Anterior cingulate cortex (tissue), 58 donors: ENCODE measurements around the gene PSTK.

Source experiments
- DNase-seq, 58 donors: peaks; one replicate each; lab custom pipeline; 2025; lab: John Stamatoyannopoulos, UW

The PSTK gene

DNA sequence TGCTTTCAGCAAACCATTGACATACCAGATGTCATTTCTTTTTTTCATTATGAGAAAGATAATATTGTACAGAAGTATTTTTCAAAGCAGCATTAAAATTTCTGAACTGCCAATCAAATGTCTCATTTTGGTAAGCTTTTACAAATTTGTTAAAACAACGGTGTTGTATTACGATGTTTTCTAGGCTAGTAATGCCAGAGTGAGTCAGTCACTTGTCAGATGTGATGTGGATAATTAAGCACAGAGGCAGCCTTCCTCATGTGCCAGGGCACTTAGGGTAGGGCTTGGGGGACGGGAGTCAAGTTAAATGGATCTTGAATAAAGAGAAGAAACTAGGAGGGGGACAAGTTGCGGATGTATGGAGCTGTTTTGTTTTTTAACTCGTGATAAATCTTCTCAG lies 10.1 kb downstream of the PSTK start:
- DNase-seq = no peak

DNA sequence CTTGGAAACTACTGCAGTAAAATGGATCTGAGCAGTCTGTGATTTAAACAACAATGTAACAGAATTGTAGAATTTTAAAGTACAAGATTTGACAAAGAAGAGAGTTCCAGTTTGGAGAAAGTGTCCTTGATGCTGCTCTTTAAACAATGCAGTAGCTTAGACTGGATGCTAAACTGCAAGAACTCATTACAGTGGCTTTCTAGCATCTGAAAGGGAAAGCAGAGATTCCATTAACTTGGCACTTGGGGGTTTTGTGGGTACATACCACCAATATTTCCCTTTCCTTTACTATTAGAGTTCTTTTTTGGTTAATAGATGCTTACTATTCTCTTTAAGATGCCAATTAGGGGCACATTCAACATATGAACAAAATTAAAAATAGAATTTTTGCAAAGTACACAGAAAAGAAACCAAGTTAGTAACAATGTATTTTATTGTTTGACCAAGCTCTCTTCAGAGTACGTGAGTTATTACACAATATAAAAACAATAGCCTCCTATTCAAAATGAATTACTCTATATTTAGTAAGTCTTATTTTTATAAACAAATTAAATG lies 11.9 kb downstream of the PSTK start:
- DNase-seq = peak in 1 of 58 donors; percentile 22

DNA sequence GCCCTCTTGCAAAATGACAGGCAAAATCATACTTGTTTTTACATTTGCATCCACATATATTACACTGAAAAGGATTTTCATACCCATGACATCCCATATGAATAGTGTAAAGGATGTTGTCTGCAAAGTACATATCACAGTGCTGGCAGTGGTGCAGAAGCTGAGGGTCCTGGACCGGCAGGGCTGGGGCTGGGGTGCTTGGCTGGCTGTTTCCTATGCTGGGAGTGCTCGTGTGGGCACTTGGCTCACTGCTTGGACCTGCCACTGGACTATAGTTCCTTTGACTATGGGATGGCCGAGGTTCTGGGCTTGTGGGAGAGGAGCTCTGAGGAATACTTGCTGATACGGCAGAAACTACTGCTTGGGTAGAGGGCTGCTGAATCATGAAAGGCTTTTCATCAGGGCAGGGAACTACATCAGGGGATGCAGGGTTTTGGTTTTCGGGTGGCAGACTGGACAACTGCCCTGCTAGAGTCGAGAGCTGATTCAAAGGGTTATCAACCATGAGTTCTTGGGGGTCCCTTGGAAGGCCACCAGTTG lies 13.7 kb downstream of the PSTK start:
- no peak for DNase-seq

DNA sequence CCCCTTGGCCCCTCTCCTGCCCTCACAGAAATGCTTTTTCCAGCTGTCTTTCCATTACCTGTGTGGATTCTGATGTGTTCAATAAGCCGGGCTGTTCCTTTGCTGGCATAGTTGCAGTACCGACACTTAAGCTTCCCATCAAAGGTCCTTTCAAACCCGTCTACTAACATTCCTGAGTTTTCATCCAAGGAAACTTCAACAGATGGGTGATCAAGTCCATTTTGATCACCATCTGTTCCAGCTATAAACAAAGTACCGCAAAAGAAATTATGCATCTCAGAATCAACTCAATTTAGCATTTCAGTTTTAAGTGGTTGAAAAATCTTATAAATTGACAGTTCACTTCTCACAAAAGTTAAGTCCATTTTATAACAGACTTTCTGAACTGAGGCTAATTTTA lies 15.7 kb downstream of the PSTK start:
- no peak for DNase-seq

DNA sequence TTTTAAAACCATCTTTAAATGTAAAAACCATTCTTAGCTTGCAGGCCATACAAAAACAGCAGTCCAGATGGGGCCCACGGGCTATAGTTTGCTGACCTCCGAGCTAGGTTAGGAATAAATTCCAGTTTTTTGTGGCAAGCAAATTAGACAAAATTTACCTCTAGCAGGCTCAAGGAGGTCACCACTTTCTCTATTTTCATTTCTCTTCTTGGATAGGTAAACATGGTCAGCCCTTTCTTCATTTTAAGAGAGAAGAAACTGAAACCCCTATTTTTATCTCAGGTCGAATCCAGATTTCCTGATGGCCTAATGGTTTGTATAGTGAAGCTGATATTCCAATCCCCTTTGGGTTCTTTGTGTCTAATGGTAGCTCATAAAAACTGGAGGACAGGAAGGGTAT lies 17.7 kb downstream of the PSTK start:
- DNase-seq = no peak

DNA sequence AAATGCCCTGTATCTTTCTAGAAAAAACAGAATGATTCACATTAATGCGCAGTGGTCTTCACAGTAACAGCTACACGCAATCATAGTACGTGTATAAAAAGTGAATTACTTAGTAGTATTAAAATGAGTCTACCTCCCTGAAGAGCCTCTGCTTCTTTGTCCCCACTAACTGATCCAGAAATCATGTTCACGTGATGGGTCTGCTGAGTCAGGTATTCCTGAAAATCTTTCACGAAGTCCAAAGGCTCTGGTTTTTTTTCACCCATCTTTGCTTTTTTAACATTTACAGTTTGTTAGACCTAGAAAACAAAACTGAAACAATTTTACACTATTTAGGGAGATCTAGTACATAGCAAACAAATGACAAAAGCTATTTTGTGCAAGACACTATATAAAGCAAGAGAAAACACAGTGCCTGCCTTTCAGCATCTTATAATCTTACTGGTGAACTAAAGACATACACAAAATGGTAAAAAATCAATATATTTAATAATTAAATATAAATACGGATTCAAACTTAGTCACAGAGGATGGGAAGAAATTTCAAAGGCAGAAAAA lies 18.2 kb downstream of the PSTK start:
- DNase-seq = no peak

DNA sequence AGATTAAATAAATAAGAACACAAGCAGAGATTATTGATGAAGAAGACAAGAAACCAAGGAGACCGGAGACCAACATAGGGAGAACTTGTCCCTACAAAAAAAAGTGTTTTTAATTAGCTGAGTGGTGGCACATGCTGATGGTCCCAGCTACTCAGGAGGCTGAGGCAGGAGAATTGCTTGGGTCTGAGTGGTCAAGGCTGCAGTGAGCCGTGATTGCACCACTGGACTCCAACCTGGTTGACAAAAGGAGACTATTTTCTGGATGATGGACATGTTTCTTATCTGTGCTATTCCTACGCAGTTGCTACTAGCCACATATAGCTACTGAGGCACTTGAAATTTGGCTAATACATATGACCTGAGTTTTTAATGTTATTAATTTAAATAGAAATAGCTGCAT lies 18.7 kb downstream of the PSTK start:
- DNase-seq = no peak

DNA sequence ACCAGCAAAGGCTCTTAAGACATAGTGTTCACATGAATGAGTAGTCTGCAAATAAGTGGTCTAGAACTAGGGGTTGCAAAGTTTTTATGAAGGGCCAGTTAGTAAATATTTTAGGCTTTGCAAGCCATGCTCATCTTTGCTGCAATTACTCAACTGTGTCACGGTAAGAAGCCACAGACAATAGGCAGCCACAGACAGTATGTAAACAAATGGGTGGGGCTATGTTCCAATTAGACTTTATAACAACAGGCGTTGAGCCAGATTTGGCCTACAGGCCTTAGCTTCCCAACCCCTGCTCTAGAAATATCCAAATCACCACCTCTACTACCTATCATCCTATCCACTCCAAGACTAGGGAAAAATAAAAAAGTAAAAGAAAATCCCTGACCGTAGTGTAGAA lies 19.1 kb downstream of the PSTK start:
- peak in 1 of 58 donors; percentile 19 for DNase-seq

DNA sequence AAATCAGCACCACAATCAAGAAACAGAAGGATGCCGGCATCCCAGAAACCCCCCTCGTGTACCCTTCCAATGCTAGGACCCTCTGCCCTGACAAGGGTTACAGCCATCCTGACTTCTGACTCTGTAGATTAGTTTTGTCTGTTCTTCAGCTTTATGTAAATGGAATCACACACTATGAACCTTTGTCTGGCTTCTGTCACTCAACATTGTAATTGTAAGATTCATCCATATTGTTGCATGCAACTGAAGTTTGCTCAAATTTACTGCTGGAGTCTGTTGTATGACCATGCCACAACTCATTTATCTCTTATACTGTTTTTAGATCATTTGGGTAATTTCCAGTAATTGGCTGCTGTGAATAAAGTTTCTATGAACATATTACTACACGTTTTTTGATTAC lies 20.0 kb downstream of the PSTK start:
- no peak for DNase-seq

DNA sequence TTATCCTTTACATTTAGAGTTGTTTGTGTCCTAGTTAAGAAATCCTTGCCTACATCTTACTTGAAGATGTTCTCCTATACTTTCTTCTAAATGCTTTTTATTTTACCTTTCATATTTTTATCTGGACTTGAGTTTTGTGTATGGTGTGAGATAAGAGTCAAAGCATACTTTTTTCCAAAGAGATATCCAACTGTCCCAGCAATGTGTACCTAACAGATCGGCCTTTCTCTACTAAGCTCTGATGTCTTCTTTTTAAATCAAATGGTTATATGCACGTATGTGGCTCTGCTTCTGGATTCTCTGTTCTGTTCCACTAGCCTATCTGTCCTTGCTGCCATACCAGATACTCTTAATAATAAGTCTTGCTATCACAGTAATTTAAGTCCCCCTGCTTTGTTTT lies 21.2 kb downstream of the PSTK start:
- no peak for DNase-seq

DNA sequence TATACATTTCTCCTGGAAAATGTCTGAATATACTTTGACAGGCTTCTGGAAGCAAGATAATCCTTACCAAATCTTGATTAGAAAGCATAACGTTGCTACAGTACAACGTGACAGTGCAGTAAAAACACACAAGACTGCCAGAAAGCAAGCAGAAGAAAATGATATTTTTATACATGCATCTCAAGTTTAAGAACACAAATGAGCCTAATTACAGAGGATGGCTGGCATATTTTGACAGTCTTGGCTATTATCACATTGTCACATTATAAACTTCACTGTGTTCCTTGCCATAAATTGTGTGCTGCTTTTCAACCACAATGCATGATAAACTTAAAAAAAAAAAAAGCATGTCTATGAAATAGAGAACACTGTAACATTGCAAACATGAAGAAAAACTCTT lies 24.1 kb downstream of the PSTK start:
- DNase-seq = no peak

DNA sequence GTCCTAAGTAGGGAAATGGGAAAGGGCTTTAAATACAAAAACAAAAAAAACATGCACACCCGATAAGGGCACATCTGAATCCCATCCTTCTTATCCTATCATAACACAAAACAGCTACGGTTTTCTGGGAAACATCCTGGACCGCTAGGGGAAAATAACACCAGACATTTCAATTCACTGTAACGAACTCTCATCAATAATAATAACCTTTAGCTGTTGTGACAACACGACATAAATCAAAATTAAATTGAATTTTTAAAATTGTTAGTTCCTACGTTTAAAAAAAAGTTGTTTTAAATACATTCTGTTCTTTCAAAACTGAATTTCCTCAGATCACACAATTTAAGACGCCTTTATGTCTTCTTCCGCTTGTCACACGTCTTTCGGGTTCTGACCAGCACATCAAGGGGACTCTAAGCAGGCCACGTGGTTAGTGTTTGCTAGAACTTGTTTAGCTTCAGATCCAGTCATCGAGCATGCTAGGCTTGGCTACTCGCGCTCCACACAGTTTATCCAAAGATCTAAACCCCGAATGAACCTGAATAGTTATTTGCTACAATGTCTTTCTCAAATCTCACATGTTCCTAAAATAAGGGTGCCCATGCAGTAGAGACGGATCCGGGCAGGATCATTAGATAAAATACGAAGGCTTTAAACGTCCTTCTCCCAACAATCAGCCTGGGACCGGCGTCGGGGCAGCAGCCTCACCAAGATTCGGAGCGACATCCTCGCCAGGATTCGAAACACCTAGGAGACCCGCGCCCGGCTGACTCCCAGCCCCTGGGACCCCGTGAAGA lies 27.6 kb downstream of the PSTK start:
- peak in 25 of 58 donors; percentile 6 to 58 (median 27) for DNase-seq

DNA sequence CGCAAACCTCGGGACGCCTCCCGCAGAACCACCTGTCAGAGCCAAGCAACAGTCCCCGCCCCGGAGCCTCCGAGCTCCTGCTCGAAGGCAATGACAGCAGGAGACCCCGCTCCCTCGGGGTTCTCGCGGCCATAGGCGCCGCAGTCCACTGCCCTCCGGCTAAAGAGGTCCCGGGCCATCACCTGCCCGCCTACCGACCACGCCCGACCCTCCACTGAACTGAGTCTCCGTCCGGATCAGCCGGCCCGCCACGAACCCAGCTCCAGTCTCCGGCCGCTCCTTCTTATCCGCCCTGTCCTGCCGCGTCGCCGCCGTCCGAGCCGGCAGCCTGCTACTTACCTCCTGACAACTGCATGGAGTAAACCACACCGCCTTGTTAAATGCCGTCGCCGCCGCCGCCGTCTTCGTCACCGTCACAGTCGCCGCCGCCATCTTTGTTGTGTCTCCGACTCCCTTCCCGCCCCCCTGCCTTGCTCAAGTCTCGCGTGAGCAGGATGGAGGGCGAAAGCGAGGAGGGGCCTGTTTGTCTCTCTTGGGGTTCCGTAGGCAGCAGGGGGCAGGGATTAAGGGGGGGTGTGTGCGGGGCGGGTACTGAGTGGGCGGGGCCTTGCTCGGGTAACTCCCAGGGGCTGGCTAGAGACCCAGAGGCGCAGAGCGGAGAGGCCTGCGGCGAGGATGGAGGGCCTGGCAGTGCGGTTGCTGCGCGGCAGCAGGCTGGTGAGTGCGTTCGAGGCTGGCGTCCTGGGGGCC lies 28.3 kb downstream of the PSTK start, which contains the start of the genes ACADSB and IKZF5:
ACADSB (plus strand) TSS at position 652 of the 750 bp plus-strand sequence; CDS start at position 676, 24 bp downstream.
IKZF5 (minus strand) TSS at position 441 of the 750 bp plus-strand sequence. CDS start 10,170 bp downstream, outside the sequence.
- peak; percentile 48 to 97 (median 95) for DNase-seq

DNA sequence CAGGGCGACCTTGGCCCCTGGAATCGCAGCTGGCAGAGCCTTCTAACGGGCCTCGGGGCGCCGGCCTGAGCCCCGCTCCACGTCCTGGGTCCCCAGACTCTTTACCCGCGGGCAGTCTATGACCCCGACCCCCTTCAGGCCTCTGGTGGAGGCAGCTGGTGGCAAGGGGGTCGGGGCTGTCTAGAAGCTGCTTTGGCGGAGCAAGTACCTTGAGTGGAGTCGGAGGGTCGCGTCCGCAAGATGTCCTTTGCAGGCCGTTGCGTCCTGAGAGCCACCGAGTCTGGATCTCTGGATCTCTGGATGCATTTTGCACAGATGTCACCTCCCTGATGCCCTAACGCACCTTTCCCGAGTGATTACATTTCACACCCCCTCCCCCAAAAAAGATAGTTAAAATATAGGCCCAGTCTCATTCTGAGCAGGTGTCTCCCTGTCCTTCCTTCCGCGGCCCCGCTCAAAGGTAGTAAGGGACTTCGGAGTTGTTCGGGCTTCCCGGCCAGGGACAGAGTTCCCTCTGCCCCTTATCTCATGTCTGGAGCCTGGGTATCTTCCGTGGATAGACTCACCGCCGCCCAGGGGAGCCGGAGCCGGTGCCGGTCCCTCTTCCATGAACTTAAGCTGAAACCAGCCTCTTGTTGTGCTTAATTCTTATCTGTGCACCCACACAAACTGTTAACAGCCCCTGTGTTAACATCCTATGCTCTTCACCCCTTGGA lies 29.1 kb downstream of the PSTK start:
- peak in 20 of 58 donors; percentile 8 to 69 (median 35) for DNase-seq

DNA sequence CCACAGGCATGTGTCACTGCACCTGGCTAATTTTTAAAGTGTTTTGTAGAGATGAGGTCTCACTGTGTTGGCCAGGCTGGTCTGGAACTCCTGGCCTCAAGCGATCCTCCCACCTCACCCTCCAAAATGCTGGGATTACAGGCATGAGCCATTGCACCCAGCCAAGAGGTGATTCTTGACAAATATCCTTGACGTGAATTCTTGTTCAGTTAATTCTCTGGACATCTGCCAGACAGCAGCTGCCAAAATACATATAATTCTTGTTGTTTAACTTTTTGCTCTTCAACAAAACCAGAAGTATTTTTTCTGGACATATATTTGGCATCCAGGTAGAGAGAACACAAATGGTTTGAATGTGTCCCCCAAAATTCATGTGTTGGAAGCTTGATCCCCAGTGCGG lies 31.8 kb downstream of the PSTK start:
- DNase-seq = no peak

DNA sequence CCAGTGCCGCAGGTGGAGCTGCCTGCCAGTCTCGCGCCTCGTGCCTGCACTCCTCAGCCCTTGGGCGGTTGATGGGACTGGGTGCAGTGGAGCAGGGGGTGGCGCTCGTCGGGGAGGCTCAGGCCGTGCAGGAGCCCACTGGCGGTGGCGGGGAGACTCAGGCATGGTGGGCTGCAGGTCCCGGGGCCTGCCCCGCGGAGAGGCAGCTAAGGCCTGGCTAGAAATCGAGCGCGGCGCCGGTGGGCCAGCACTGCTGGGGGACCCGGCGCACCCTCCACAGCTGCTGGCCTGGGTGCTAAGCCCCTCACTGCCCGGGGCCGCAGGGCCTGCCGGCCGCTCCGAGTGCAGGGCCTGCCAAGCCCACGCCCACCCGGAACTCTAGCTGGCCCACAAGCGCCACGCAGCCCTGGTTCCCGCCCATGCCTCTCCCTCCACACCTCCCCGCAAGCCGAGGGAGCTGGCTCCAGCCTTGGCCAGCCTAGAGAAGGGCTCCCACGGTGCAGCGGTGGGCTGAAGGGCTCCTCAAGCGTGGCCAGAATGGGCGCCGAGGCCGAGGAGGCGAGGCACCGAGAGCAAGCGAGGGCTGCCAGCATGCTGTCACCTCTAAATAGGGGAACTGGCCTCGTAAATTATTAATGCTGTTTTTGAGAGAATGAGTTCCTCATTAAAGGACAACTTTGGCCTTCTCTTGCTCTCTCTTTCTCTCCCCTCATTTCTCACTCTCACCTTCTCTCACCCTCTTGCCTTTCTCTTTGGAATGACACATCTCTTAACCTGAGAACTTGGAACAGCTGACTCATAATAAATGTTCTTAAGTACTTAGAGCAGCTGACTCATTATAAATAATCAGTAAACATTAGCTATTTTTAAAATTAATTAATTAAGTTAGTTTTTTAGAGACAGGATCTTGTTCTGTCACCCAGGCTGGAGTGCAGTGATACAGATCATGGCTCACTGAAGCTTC lies 33.5 kb downstream of the PSTK start:
- no peak for DNase-seq

DNA sequence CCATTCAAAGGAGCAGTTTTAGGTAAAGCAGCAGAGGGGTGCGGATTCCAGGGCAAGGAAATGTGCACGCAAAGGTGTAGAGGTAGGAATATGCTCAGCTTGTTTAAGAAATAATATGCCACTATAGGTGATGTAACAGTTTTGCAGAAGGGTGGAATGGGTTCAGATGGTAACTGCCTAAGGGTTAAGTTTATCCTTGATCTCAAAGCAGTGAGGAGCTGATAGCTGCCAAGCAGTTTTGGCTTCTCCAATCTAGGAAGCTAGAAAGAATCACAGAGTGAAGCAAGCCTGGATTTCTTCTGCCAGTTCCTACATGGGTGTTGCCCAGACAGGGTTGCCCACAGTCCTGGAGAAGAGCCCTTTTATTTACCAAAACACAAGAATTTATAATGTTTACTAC lies 34.6 kb downstream of the PSTK start:
- no peak for DNase-seq

DNA sequence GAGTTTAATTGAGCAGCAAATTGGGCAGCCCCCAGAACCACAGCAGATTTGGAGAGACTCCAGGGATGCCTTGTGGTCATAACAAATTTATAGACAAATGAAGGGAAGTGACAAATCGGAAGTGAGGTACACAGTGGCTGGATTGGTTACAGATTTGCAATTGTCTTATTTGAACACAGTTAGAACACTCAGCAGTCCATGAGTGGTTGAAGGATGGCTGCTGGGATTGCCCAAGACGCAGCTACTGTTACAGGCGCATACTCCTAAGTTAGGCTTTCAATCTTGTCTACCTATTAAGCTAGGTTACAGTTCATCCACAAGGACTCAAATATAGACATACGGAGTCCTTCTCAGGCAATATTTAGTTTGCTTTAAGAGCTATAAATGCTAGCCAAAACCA lies 36.0 kb downstream of the PSTK start:
- DNase-seq = no peak
